H9 (cell line): ENCODE results near the gene SFRP5. TPM values are rescaled to one million over a fixed set of nuclear protein-coding genes. Genes with fewer than 3 reads are reported as not detected.

ENCODE experiments used
- DNase-seq: peaks from one replicate; pipeline ENCODE4 v3.0.0-alpha.2; 2017
- H2AFZ ChIP-seq: one replicate; pipeline ENCODE4 v1.6.1; 2013; ENCODE audit warnings: mild to moderate bottlenecking, low read length, control low read depth, moderate library complexity
- H2AK5ac ChIP-seq: 2 replicates; pipeline ENCODE4 v1.6.1; 2013; ENCODE audit warnings: low read length, control low read depth, mixed read lengths; ENCODE audit not compliant: insufficient read length
- H2BK120ac ChIP-seq: one replicate; pipeline ENCODE4 v1.6.1; 2013; ENCODE audit warnings: low read depth, mild to moderate bottlenecking, low read length, control low read depth, inconsistent platforms; ENCODE audit not compliant: poor library complexity, severe bottlenecking
- H2BK12ac ChIP-seq: 2 replicates; pipeline ENCODE4 v1.6.1; 2013; ENCODE audit warnings: low read length, control low read depth, mixed read lengths, low read depth; ENCODE audit not compliant: insufficient read length
- H2BK15ac ChIP-seq: 2 replicates; pipeline ENCODE4 v1.6.1; 2013; ENCODE audit warnings: low read depth, low read length, control low read depth
- H2BK20ac ChIP-seq: one replicate; pipeline ENCODE4 v1.6.1; 2013; ENCODE audit warnings: low read depth, mild to moderate bottlenecking, low read length, control low read depth, inconsistent platforms; ENCODE audit not compliant: poor library complexity, severe bottlenecking
- H2BK5ac ChIP-seq: 2 replicates; pipeline ENCODE4 v1.6.1; 2013; ENCODE audit warnings: low read length, control low read depth, mixed read lengths; ENCODE audit not compliant: insufficient read length
- H3K14ac ChIP-seq: 2 replicates; pipeline ENCODE4 v1.6.1; 2013; ENCODE audit warnings: low read length, control low read depth; ENCODE audit not compliant: insufficient read depth
- H3K18ac ChIP-seq: 2 replicates; pipeline ENCODE4 v1.6.1; 2013; ENCODE audit warnings: low read depth, mild to moderate bottlenecking, mixed read lengths, low read length, control low read depth; ENCODE audit not compliant: insufficient read length
- H3K23ac ChIP-seq: 2 replicates; pipeline ENCODE4 v1.6.1; 2013; ENCODE audit warnings: low read length, control low read depth, mixed read lengths, low read depth; ENCODE audit not compliant: insufficient read length
- H3K23me2 ChIP-seq: 2 replicates; pipeline ENCODE4 v1.6.1; 2013; ENCODE audit warnings: low read depth, mild to moderate bottlenecking, mixed read lengths, low read length, control low read depth; ENCODE audit not compliant: insufficient read length, poor library complexity, severe bottlenecking
- H3K27ac ChIP-seq: 2 replicates; pipeline ENCODE4 v1.5.1; 2013; ENCODE audit warnings: low read length, control low read depth, mixed read lengths, low read depth; ENCODE audit not compliant: insufficient read length
- H3K27me3 ChIP-seq: 2 replicates; pipeline ENCODE4 v1.6.1; 2013; ENCODE audit warnings: low read length, control low read depth, inconsistent platforms; ENCODE audit not compliant: insufficient read depth
- H3K4ac ChIP-seq: 2 replicates; pipeline ENCODE4 v1.6.1; 2013; ENCODE audit warnings: low read depth, mild to moderate bottlenecking, control low read depth, inconsistent platforms, low read length, moderate library complexity
- H3K4me1 ChIP-seq: 2 replicates; pipeline ENCODE4 v1.6.1; 2013; ENCODE audit warnings: low read length, control low read depth, inconsistent platforms; ENCODE audit not compliant: insufficient read depth
- H3K4me2 ChIP-seq: 2 replicates; pipeline ENCODE4 v1.6.1; 2013; ENCODE audit warnings: low read length, control low read depth, mixed read lengths; ENCODE audit not compliant: insufficient read length, insufficient read depth
- H3K56ac ChIP-seq: 2 replicates; pipeline ENCODE4 v1.6.1; 2013; ENCODE audit warnings: low read depth, mild to moderate bottlenecking, mixed read lengths, low read length, control low read depth; ENCODE audit not compliant: insufficient read length
- H3K79me1 ChIP-seq: 2 replicates; pipeline ENCODE4 v1.6.1; 2013; ENCODE audit warnings: low read depth, mild to moderate bottlenecking, moderate library complexity, low read length, control low read depth, inconsistent platforms; ENCODE audit not compliant: insufficient read depth, poor library complexity, severe bottlenecking
- H3K79me2 ChIP-seq: 2 replicates; pipeline ENCODE4 v1.6.1; 2013; ENCODE audit warnings: low read length, control low read depth, inconsistent platforms; ENCODE audit not compliant: insufficient read depth
- H3K9ac ChIP-seq: 2 replicates; pipeline ENCODE4 v1.6.1; 2013; ENCODE audit warnings: low read length, control low read depth, mixed read lengths; ENCODE audit not compliant: insufficient read length; ENCODE audit errors: extremely low read depth
- H3K9me3 ChIP-seq: one replicate; pipeline ENCODE4 v1.6.1; 2013; ENCODE audit warnings: low read depth, low read length, inconsistent platforms; ENCODE audit not compliant: control insufficient read depth
- H3T11ph ChIP-seq: one replicate; pipeline ENCODE4 v1.6.1; 2013; ENCODE audit warnings: mild to moderate bottlenecking, low read length, control low read depth, inconsistent platforms
- H4K20me1 ChIP-seq: one replicate; pipeline ENCODE4 v1.6.1; 2013; ENCODE audit not compliant: control insufficient read depth, insufficient read length, insufficient read depth
- H4K5ac ChIP-seq: 2 replicates; pipeline ENCODE4 v1.6.1; 2013; ENCODE audit warnings: low read depth, mild to moderate bottlenecking, mixed read lengths, low read length, control low read depth; ENCODE audit not compliant: insufficient read length
- H4K8ac ChIP-seq: replicated peaks from 2 replicates; pipeline ENCODE4 v1.6.1; 2013; ENCODE audit warnings: low read length, control low read depth, mixed read lengths, low read depth; ENCODE audit not compliant: insufficient read length
- H4K91ac ChIP-seq: 2 replicates; pipeline ENCODE4 v1.6.1; 2013; ENCODE audit warnings: low read depth, mild to moderate bottlenecking, moderate library complexity, mixed read lengths, low read length, control low read depth; ENCODE audit not compliant: insufficient read length
- H3K27ac Mint-ChIP-seq, 3 experiments: 2 replicates in 2 of 3; 3 replicates in 1 of 3; pipeline ENCODE4 v1.8.0; 2020 to 2021; ENCODE audit warnings: mixed read lengths in 3 of 3, mild to moderate bottlenecking in 1 of 3, moderate library complexity in 1 of 3
- H3K27me3 Mint-ChIP-seq: 2 replicates; pipeline ENCODE4 v1.8.0; 2021; ENCODE audit warnings: low read depth, mild to moderate bottlenecking, moderate library complexity, mixed read lengths
- H3K36me3 Mint-ChIP-seq, 3 experiments: 2 replicates in 2 of 3; 3 replicates in 1 of 3; pipeline ENCODE4 v1.8.0; 2020 to 2021; ENCODE audit warnings: low read depth in 3 of 3, mixed read lengths in 3 of 3; ENCODE audit not compliant: insufficient read depth in 1 of 3
- H3K4me1 Mint-ChIP-seq, 2 experiments: 2 replicates each; pipeline ENCODE4 v1.8.0; 2020; ENCODE audit warnings: mixed read lengths in 2 of 2
- H3K4me3 Mint-ChIP-seq, 2 experiments: 2 replicates in 1 of 2; 3 replicates in 1 of 2; pipeline ENCODE4 v1.8.0; 2020 to 2021; ENCODE audit warnings: mild to moderate bottlenecking in 2 of 2, mixed read lengths in 2 of 2, moderate library complexity in 1 of 2
- H3K9me3 Mint-ChIP-seq, 2 experiments: 2 replicates in 1 of 2; 3 replicates in 1 of 2; pipeline ENCODE4 v1.8.0; 2020; ENCODE audit warnings: mild to moderate bottlenecking in 2 of 2, mixed read lengths in 2 of 2, moderate library complexity in 1 of 2
- CTCF ChIP-seq: fragments of 200-600 bp; sonication (generic); conservative IDR thresholded peaks from 3 replicates; pipeline ENCODE4 v1.8.0; 2021; ENCODE audit warnings: antibody characterized with exemption, mild to moderate bottlenecking
- WGBS: extraction: QIAGEN DNeasy Blood & Tissue Kit; methylation state at CpG from one replicate; pipeline ENCODE4 v1.1.7; 2013; ENCODE audit warnings: missing lambda C conversion rate, low lambda C conversion rate, mixed read lengths; ENCODE audit not compliant: insufficient read length; ENCODE audit errors: extremely low coverage; 5-methylcytosine and 5-hydroxymethylcytosine counted together
- total RNA-seq: library from RNA; stranded (reverse); gene quantifications from 2 replicates; pipeline ENCODE4 v1.2.1, GENCODE V29; 2021

SFRP5 gene
- total RNA-seq, 1 experiment from 2014 or later: 1.7 TPM

- peaks cover 10 to 83% (median 62%) of the 10 kb centered on the region in 3 experiments; a peak in 6 of 7 replicates for H3K36me3 Mint-ChIP-seq
- no peak overlapping the region for H2BK5ac ChIP-seq
- no CpG with 5 or more reads among the region's 10 CpGs for WGBS
- peak overlapping the region in 1 of 3 experiments; percentile 1; a peak in 1 of 7 replicates for H3K27ac Mint-ChIP-seq
- H3K4ac ChIP-seq: no peak overlapping the region
- no peaks in the 10 kb centered on the region for H3K23me2 ChIP-seq
- no peak overlapping the region for H3K4me2 ChIP-seq
- no peak overlapping the region for H3K18ac ChIP-seq
- H3K9me3 Mint-ChIP-seq: no peaks in the 10 kb centered on the region
- no peak overlapping the region for H4K5ac ChIP-seq
- H3K23ac ChIP-seq: no peak overlapping the region
- no peak overlapping the region for H4K91ac ChIP-seq
- no peak overlapping the region for H3K27ac ChIP-seq
- H2BK15ac ChIP-seq: no peak overlapping the region
- H4K8ac ChIP-seq: no peak overlapping the region
- H3K4me1 Mint-ChIP-seq: peaks cover under 1% of the 10 kb centered on the region in 2 experiments; a peak in 3 of 4 replicates
- H3K79me1 ChIP-seq: peaks cover 3% of the 10 kb centered on the region
- H3K56ac ChIP-seq: no peak overlapping the region
- H3T11ph ChIP-seq: no peak overlapping the region
- H2BK12ac ChIP-seq: no peak overlapping the region
- H3K4me3 Mint-ChIP-seq: no peak overlapping the region
- no peak overlapping the region for H2AK5ac ChIP-seq
- no peaks in the 10 kb centered on the region for H3K4me1 ChIP-seq
- H3K9ac ChIP-seq: no peak overlapping the region
- no peaks in the 10 kb centered on the region; the same call in 1 of the 2 replicates for H3K79me2 ChIP-seq
- H2BK120ac ChIP-seq: no peak overlapping the region
- no peak for TF ChIP-seq CTCF
- no peak overlapping the region for H3K14ac ChIP-seq
- H2BK20ac ChIP-seq: no peak overlapping the region
- no peaks in the 10 kb centered on the region for H4K20me1 ChIP-seq
- H3K9me3 ChIP-seq: no peaks in the 10 kb centered on the region
- no peaks in the 10 kb centered on the region for H3K27me3 ChIP-seq
- no peak for DNase-seq
- no peak overlapping the region for H2AFZ ChIP-seq
- no peaks in the 10 kb centered on the region for H3K27me3 Mint-ChIP-seq
Observed at GRCh38 chr10:97743169-97743943, 28.4 kb downstream of the SFRP5 start.
